ENCODE data around the gene FBLN5.
A peak's percentile ranks its signal among the peaks of the same experiment; 100 is the strongest.

Gene FBLN5

DNA sequence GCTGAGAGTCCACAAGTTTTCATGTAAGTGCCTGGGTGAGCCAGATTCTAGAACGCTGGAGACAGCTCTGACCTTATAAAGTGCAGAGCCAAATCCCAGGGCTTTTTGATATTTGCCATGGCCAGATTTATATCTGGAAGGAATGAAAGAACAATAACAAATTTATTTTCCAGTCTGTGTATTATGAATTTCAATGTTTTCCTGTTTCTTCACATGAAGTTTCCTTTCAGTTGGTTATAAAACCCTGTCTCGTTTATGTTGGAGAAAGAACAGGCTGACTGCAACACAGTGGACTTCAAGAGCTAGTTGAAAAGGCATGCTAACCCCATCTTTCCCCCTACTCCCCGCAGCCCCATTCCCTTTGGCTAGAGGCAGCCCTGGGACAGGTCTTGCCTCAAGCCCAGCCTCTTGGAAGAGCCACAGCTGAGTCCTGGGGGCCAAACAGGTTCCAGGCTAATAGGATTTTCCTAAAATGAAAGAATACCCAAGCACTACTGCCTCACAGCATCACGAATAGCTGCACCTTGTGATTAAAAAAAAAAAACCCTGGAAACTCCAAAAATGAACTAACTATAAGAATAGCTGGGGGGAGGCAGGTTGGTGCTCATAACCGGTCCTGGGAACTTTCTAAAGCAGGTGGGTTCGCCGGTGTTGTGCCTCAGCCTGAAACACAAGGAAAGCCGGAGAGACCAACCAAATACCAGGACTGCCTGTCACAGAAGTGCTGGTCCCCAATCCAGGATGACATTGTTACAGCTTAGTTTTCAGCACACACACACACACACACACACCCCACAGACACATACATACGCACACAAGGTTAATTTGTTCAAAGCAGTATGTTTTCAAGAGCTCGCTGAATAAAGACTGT lies 1.5 kb downstream of the FBLN5 start:
- DNase-seq: no peak

GRCh38 chr14:91942946-91943345 lies 4.5 kb downstream of the FBLN5 start:
- DNase-seq: no peak

DNA sequence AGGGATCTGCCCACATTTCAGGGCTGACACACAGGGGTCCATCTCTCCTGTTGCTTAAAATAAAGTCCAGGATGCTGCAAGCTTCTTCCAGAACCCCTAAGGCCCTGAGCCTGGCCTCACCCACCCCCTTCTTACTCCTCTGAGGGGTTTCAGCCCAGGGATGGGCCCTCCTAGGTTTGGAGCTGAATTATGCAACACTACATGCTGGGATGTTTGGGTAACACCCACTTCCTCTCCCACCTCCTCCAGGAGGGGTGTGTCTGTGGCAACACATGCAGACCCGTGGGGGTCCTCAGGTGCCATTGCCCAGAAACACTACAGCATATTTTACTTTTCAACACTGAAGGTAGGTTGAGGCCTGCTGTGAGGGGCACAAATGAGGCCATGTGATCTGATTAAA lies 5.4 kb downstream of the FBLN5 start:
- no peak for DNase-seq

DNA sequence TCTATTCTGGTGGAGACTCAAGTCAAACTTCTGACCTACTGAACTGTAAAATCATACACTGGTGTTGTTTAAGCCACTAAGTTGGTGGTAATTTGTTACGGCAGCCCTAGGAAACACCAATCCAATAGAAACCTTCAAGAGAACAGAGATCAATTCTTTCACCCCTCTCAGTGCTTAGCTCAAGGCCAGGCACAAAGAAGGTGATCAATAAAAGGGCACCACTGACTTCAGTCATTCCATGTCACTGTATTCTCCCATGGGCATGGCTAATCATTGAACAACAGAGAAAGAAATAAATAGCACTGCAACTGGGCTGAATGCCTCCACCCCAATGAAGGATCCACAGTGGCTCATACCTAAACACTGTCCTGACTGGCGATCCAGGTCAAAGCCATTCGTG lies 7.3 kb downstream of the FBLN5 start:
- no peak for DNase-seq

DNA sequence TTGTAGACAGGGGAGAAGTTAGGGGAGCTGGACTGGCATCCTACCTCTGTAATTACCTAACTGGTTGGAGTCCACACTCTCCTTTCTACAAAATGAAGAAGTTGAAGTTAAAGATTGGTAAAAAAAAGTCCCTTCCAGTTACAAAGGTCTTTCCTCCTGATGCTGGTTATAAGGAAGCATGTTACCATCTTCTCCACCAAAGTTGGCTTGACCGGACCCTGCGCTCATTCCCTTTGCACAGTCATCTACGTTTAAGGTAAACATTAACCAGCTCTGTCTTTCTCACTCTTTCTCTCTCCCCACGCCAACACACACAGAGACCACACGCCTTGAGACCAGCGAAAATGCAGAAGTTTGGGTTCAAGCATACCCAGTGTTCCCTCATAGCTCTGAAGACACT lies 11.9 kb downstream of the FBLN5 start:
- DNase-seq: no peak

DNA sequence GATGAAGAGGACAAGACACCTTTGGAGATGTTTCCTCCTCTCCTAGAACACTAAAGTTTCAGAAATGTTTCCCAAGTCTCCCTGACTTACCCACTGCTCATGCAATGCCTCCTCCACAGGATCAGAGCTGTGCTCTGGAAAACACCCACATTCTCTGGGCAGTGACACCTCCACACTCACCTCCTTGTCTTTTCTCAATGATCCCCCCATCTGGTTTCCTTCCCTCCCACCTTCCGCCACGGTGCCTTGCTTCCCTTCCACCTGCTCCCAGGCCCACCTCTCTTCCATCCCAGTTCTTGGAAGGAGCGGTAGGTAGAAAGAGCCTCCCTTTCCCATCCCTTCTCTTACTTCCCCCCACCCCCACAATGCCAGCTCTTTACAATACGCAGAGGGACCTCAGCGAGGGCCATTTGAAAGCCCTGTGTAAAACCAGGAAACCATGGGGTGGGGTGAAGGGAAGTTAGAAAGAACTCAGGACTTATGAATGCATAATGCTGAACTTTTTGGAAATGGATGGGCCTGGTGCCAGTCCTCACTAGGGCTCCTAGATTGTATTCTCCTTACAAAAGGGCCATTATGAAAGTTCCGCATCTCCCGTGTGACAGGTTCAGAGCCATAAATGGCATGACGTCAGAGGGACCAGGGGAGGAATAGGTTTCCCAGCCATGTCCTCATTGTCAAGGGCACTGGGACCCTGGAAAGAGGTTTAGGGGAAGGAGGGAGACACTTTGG lies 12.8 kb downstream of the FBLN5 start:
- DNase-seq: no peak

DNA sequence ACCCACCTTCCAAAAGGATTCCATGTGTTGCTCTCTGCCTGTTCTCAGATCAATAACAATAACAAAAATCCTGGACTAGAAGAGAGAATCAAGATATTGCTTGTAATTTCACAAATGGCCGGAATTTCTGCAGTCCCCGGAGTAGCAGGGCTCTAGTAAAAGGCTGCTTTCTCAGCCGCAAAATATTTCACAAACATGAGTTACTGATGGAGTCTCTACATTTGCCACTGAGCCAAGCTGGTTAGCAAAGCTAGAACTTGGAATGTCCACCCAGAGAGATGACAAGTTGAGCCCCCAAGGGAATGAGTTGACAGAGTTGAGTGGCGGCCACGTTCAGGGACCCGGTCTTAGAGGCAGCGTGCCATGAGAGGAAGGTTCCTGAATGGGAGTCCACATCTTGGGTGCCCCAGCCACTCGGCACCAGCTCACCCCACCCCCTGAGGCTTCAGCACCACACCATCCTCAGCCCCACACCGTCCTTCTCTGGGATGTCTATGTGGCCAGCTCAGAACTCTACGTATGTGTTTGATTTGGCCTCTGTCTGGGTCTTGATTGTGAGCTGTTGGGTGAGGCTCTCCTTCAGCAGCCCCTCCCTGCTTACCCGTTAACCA lies 15.9 kb downstream of the FBLN5 start:
- no peak for DNase-seq

GRCh38 chr14:91929700-91930099 lies 17.8 kb downstream of the FBLN5 start:
- no peak for DNase-seq

GRCh38 chr14:91927800-91928199 lies 19.7 kb downstream of the FBLN5 start:
- no peak for DNase-seq

- DNase-seq: no peak
Observed at GRCh38 chr14:91927191-91927590, 20.3 kb downstream of the FBLN5 start.

- no peak for DNase-seq
Observed at GRCh38 chr14:91926131-91926890, 21.2 kb downstream of the FBLN5 start.

GRCh38 chr14:91925727-91926121 lies 21.8 kb downstream of the FBLN5 start:
- DNase-seq: no peak

DNA sequence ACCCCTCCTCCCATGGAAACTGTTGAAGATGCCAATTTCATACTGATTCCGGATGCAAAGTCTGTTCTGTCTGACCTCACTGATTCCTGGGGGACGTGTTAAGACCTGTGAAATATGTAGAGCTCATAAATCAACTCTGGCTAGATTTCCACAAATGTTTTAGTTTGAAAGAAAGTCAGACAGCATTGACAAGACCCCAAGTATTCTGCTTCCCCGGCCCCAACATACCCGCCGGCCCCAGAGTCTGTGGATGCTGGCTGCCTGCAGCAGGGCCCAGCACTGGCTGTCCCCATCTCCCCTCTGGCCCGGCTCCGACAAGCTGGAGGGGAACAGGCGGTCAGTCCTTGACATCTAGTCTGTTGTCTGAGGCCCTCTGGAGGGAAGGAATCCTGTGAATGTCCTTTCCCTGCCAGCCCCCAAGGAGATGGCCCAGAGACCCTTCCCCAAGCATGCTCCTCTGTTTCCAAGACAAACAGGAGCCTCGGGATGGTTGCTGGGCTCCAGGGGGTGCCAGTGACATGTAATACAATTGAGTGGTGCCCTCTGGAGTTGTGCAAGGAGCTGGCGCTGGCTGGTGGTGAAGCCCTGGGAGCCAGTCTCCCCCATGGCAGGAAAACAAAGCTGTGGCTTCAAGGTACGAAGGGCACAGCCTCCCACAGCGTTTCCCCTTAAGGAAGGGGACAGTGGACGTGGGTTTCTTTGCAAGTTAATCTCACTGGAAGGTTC lies 22.3 kb downstream of the FBLN5 start:
- DNase-seq: no peak

DNA sequence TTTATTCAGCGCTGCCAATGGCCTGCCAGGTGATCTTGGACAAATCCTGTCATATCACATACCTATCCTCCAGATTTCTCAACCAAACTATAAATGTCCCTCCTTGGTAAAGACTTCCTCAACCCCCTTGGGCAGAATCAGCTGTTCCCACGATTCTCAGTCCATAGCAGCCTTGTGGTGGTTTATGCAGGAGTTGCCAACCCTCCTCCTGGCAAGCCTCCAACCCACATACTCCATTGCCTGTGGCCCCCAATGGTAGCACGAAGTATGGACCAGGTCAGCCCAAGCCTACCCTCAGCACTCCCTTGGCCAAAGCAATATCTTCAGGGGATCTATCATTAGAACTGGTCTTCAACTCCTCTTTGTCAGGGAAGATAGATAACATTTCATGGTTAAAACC lies 27.0 kb downstream of the FBLN5 start:
- no peak for DNase-seq

GRCh38 chr14:91919814-91920213 lies 27.7 kb downstream of the FBLN5 start:
- DNase-seq: no peak

DNA sequence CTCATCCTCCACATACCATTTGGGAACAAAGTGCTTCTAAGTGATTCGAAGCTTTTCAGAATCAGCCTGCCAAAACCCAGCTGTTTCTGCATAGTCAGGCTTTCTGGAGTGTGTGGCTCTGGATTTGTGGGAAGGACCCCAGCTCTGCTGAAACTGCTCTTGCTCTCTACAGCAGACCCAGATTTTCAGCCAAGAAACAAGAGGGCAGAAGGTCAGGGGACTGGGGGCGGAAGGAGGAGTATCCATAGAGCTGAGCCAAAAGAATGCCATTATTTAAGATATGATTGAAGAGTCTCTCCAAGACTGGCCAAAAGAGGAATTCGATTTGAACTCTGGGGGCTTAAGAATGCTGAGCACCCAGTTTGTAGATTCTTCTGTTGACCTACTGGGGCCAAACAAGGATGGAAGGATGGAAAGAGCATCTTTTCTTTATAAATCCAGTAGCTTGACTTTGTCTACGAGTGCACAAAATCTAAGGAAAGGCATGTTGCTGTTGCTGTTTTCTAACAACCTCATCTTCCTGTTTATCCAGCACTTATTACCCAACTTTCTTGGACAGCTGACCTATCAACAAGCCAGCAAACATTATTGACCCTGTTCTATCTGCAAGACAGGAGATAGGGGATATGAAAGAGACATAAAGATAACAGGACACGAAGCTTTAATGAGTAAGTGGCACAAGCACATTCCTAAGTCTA lies 29.2 kb downstream of the FBLN5 start:
- DNase-seq: no peak

DNA sequence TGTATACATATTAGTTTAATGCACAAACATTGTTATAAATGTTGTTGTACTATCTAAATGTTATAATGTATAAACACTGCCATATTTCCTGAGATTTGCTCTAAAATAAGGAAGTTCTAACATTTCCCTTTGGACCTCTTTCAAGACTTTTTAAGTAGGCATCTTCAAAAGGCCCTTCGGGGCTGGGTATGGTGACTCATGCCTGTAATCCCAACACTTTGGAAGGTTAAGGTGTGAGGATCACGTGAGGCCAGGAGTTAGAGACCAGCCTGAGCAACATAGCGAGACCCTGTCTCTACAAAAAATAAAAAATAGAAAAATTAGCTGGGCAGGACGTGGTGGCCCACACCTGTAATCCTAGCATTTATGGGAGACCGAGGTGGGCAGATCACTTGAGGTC lies 35.5 kb downstream of the FBLN5 start:
- no peak for DNase-seq

DNA sequence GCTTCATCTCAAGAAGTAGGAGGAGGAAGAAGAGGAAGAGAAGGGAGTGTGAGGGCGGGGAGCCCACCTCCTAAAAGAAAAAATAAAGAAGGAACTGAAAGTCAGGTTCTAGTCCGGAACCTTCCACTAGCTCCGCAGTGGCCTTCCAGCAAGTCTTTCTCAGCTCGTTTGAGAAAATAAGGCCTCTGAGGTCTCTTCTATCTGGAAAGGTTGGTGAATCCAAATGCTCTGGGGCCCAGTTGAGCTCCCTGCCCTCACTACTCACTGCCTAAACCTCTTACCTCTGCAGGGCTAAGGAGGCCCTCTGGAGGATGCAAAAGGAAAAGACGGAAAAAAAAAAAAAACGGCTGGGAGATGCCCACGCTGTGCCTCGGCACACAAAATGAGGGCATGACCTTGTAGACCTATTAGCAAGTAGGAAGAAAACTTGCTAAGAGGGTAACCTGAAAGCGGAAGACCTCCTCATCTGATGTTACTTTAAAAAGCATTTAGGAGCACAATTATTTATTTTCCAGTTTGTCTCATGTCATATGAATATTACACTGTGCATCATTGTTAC lies 35.9 kb downstream of the FBLN5 start:
- peak; percentile 17 for DNase-seq

DNA sequence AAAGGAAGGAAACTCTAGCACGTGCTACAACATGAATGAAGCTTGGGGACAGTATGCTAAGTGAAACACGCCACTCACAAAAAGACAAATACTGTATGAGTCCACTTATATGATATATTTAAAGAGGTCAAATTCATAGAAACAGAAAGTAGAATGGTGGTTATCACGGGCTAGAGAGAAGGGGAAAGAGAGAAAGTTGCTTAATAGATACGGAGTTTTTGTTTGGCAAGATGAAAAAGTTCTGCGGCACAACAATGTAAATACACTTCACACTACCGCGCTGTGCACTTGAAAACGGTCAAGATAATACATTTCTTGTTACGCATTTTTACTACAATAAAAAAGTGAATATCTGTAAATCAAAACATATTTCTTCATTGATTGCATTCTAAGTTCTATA lies 37.3 kb downstream of the FBLN5 start:
- no peak for DNase-seq

GRCh38 chr14:91906374-91906773 lies 41.1 kb downstream of the FBLN5 start:
- DNase-seq: no peak

GRCh38 chr14:91904956-91905645 lies 42.4 kb downstream of the FBLN5 start:
- DNase-seq: no peak
